SW480 (cell line): ENCODE data around the gene KLK1.
"Not testable (repeated sequence)": the region's sequence is repeated elsewhere in the genome, so short reads cannot be mapped to it uniquely, and the experiment has no call there.

Source experiments
- DNase-seq: peaks from one replicate; pipeline ENCODE4 v3.0.0-alpha.2; 2016; ENCODE audit warnings: low spot score

The KLK1 gene

DNA sequence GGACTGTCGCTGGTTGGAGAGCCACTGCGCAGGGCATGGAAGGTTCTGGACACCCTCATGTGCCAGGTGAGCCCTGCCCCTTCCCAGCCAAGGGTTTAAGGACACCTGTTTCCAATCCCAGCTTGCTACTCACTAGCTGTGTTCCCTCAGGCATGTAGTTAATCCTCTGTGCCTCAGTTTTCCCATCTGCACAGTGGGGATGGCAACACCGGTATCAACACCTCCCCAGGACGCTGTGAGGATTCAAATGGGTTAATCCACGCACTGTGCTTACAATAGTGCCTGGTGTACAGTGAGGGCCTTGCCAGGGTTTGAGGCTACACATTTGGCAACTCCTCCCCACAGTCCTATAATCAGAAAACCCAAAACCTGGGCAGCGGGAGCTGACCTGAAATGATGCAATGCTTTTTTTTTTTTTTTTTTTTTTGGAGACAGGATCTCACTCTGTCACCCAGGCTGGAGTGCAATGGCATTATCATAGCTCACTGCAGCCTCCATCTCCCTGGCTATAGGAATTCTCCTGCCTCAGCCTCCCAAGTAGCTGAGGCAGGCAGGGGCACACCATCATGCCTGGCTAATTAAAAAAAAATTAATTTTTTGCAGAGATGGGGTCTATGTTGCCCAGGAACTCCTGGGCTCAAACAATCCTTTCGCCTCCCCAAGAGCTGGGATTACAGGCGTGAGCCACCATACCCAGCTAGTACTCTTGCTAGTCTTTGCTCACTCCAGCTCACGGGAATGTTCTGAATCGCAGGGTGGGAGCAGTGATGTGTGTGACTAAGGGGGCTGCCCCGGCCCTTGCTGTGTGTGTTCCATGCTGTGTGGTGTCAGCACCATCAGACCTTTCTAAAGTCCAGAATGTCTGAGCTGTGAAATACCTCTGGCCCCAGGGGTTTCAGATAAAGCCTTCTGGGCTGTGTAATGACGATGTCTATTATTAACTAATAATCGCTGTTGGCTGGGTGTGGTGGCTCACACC, 31.0 kb downstream of the KLK1 start:
- DNase-seq = no peak

DNA sequence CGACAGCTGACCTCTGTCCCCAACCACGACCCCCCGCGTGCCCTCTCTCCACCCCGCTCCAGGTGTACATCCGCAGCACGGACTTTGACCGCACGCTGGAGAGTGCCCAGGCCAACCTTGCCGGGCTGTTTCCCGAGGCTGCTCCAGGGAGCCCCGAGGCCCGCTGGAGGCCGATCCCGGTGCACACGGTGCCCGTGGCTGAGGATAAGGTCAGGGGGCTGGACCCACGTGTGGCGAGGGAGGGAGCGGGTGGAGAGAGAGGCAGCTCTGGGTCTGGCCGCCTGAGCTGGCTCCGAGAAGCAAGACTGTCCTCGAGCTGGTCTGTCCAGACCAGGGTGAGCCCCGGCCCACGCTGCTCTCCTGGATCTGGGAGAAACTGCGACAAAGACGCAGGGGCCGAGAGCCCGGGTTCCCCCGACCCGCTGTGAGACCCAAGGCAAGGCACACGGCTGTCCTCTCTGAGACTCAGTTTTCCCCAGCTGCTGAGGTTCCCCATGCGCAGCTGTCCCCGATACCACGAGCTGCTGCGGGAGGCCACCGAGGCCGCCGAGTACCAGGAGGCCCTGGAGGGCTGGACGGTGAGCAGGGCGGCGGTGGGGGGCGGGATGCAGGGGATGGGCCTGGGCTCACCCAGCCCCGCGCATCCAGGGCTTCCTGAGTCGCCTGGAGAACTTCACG, 31.9 kb downstream of the KLK1 start:
- DNase-seq = no peak

DNA sequence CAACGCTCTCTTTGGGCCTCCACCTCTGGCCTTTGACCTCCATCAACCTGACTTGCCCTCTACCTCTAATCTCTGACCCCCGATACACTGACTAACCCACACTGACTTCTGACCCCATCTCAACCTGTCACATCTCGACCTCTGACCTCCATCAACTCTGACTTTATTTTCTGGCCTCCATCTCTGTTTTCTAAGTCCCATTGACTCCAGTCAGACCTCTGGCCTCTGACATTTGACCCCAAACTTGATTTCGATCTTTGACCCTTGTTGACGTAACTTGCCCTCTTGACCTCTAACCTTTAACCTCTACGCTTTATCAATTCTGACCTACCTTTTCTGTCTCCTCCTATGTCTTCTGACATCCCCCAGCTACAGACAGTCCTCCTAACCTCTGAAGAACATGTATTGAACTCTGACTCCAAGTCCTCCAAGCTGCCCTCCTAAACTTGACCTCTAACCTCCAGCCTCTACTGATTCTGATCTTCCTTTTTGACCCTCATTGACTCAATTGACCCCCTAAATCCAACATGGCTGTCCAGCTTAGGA, 32.6 kb downstream of the KLK1 start:
- DNase-seq = no peak

DNA sequence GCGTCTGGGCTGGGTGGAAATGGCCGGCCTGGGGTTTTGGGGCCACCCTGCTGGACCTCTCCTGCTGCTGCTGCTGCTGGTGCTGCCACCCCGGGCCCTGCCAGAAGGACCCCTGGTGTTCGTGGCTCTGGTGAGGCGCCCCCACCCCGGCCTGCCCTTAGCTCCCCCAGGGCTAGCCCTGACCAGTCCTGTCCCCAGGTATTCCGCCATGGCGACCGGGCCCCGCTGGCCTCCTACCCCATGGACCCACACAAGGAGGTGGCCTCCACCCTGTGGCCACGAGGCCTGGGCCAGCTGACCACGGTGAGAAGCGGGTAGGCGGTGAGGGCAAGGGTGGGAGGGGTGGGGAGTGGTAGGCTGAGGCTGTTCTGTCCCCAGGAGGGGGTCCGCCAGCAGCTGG, 33.2 kb downstream of the KLK1 start, which contains the start of gene ACP4:
ACP4 (plus strand) TSS at position 20 of the 400 bp plus-strand sequence; CDS start at position 20, 0 bp downstream.
- no peak for DNase-seq

DNA sequence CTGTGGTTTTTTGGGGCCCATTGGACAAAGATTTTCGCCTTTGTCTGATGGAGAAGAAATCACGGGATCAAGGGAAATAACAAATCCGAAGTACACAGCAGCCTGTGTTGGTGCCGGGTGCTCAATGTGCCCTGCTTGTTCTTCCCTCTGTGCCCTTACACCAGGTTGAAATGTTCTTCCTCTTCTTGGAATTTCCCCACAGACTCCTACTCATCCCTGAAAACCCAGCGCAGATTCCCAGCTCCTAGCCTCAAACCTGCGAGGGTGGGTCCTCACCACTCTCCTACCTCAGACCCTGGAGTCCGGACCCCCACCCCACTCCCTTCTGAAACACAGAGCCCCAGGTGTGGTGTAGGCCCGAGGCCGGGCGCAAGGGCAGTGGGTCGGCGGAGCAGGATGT, 38.3 kb downstream of the KLK1 start:
- DNase-seq = no peak

DNA sequence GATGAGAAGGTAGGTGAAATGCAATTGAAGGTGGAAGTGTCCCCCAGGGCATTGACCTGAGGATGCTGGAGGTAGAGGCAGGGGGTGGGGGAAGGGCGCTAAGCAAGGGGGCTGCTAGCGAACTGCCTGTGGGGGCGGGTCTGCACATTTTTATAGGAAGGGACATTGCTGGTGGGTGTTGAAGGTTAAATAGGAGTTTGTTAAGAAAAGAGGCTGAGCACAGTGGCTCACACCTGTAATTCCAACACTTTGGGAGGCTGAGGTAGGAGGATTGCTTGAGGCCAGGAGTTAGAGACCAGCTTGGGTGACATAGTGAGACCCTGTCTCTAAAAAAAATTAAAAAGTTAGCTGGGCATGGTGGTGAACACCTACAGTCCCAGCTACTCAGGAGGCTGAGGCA, 38.9 kb downstream of the KLK1 start:
- no peak for DNase-seq

DNA sequence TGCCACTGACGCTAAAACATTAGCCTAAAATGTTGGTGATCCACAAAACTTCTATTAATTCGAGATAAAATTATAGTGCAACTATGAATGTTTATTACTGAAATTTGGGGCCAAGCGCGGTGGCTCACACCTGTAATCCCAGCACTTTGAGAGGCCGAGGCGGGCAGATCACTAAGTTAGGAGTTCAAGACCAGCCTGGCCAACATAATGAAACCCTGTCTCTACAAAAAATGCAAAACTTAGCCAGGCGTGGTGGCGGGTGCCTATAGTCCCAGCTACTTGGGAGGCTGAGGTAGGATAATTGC, 39.8 kb downstream of the KLK1 start:
- DNase-seq = not testable (repeated sequence)

DNA sequence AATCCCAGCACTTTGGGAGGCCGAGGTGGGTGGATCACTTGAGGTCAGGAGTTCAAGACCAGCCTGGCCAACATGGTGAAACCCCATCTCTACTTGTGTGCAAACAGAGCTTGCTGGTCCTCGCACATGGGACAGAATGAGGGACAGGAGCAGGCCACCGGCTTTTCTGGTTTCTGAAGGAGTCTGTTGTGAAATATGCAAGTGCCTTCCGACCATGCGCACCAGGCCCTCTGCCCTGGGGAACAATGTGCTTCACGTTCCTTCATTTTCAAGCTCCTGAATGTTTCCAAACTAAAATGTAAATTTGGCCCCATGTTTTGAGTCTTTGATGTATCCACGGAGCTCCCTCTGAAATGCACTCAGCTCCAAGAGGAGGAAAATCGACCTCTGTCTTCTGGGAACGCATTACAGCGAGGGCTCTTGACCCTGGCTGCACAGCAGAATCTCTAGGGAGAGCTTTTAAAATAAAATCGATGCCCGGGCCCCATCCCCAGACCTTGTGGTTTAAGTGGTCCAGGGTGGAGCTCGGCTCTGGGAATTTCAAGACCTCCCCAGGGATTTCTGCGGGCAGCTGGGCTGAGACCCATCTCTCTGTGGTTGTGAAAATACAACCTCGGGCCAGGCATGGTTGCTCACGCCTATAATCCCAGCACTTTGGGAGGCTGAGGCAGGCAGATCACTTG, 42.7 kb downstream of the KLK1 start:
- no peak for DNase-seq

DNA sequence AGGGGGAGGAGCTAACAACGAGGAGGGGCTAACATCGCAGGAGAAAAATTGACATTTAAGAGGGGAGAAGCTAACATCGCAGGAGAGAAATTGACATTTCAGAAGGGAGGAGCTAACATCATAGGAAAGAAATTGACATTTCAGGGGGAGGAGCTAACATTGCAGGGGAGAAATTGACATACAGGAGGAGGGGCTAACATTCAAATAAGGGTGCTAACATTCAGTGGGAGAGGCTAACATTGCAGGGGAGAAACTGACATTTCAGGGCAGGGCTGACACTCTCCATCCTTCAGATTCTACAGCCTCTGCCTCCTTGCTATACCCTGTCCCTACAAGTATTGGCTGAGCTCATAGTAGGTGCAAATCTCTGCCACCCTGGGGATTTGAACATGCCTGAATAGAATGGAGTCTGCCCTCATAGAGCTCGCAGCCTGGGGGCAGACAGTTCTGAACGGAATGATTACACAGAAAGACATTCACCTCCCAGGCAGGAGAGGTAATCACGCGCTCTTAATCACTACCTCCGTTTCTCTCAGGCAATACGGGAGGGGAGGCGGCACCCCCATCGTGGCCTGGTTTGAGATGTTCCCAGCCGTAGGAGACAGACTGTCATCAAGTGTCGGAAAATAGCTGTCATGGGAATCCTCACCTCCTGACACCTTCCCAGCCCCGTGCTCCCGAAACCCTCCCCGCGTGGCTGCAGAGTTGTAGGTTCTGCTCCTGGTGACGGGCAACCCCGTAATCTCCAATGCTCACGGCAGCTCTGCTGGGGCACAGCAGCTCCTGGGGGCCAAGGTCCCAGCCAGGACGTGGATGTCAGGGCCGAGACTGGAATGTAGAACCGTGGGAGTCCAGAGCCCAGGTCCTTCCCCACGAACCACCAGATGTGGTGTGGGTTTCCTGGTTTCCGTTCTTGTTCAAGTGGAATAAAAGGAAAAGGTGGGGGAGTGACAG, 43.8 kb downstream of the KLK1 start:
- peak; percentile 39 for DNase-seq

DNA sequence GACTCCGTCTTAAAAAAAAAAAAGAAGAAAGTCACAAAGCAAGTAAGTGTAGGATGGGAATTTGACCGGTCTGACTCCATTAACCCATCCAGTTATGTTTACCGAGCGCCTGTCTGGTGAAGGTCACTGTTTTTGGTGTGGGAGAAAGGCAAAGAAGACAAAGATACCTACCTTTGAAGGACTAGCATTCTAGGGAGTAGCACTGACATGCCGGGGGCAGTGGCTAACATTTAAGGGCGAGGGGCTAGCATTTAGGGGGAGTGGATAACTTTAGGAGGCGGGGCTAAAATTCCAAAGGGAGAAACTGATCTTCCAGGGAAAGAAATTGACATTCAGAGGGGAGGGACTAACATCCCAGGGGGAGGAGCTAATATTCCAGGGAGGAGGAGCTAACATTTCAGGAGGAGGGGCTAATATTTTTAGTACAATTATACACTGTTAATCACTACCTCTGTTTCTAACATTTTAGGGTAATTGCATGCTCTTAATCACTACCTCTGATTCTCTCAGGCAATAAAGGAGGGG, 44.6 kb downstream of the KLK1 start:
- DNase-seq = no peak

DNA sequence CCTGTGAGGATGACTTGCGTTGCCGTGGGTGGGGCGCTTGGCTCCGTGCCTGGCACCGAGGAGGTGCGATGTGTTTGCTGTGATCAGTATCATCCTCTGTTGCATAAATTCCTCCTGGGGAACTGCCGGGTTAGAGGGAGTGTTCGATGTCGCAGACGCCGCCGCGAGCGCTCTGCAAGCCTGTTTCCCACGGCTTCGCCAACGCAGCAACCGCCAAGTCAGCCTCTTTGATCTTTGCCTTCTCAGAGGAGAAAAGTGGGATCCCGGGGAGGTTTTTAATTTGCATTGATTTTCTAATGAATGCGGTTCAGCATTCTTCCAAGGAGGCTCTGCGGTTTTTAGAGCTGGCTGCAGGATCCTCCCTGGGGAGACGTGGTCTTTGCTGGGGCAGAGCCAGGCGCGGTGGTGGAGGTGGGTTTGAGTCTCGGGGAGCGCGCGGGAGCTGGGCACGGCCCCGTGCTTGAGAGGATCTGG, 45.7 kb downstream of the KLK1 start:
- DNase-seq = peak; percentile 83

DNA sequence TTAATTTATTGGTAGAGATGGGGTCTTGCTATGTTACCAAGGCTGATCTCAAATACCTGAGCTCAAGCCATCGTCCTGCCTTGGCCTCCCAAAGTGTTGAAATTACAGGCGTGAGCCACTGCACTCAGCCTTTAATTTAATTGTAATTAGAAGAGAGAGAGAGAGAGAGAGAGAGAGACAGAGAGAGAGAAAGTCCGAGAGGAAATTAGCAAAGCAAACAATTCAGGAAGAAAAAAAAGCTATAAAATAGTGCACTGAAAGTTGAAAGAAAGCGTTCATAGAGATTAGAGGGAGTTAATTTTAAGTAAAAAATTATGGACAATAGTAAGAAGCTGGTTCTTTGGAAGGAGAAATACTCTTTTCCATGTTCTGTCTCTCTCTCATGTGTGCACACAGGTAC, 46.3 kb downstream of the KLK1 start:
- DNase-seq = no peak

DNA sequence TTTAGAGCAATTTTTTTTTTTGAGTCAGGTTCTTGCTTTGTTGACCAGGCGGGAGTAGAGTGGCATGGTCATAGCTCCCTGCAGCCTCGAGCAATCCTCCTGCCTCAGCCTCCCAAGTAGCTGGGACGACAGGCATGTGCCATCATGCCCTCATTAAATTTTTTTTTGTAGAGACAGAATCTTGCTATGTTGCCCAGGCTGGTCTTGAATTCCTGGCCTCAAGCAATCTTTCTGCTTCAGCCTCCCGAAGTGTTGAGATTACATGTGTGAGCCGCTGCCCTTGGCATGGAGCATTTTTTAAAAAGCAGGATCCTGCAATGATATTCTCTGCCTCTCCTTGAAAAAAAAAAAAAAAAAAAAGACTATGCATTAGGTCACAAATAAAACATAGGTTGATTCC, 47.5 kb downstream of the KLK1 start:
- DNase-seq = no peak

DNA sequence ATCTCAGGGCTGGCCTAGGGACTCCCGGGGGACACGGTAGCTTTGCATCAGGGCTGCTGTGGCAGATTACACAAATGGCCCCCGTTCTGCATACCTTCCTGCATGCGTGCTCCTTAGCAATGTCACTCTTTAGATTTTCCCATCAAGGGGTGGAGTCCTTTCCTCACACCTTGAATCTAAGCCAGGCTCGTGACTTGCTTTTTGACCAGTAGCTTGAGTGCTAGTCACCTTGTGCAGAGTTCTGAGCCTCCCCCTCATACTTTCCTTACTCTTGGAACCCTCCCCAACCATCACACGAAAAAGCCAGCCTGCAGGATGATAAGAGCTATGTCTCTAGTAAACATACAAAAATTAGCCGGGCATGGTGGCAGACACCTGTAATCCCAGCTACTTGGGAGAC, 50.1 kb downstream of the KLK1 start:
- DNase-seq = not testable (repeated sequence)

DNA sequence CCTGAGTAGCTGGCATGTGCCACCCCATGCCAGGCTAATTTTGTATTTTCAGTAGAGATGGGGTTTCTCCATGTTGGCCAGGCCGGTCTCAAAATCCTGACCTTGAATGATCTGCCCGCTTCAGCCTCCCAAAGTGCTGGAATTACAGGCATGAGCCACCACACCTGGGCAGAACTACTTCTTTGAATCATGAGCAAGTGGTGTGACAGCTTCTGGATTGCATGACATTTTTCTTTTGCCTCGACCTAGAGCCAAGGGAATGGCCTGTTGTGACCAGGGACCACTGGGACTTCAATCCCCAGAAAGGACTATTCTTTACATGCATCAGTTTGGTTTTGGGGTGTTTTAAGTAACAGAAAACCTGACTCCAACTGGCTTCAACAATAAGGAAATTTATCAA, 50.7 kb downstream of the KLK1 start:
- DNase-seq = not testable (repeated sequence)

DNA sequence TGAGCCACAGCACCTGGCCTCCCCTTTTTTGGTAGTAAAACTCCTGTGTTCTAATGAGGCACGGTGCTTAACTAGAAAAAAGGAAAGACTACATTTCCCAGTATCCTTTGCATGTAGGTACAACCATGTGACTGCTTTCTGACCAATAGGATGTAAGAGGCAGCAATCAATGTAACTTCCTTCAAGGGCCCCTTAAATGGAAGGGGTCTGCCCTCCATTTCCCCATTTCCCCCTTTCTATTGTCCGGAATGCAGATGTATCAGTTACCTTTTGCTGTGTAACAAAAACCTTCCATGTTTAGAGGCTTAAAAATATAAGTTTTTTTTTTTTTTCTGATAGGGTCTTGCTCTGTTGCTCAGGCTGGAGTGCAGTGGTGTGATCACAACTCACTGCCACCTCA, 51.1 kb downstream of the KLK1 start:
- DNase-seq = peak; percentile 68

DNA sequence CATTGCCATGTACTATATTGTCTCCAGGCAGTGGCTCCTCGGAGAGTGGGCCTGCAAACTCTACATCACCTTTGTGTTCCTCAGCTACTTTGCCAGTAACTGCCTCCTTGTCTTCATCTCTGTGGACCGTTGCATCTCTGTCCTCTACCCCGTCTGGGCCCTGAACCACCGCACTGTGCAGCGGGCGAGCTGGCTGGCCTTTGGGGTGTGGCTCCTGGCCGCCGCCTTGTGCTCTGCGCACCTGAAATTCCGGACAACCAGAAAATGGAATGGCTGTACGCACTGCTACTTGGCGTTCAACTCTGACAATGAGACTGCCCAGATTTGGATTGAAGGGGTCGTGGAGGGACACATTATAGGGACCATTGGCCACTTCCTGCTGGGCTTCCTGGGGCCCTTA, 52.7 kb downstream of the KLK1 start:
- DNase-seq = no peak

DNA sequence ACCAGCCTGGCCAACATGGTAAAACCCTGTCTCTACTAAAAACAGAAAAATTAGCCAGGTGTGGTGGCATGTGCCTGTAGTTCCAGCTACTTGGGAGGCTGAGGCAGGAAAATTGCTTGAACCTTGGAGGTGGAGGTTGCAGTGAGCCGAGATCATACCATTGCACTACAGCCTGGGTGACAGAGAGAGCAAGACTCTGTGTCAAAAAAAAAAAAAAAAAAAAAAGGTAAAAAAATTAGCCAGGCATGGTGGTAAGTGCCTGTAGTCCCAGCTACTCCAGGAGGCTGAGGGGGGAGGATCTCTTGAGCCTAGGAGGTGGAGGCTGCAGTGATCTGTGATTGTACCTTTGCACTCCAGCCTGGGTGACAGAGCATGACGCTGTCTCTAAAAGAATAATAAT, 53.4 kb downstream of the KLK1 start, which contains the start of gene GPR32:
GPR32 (plus strand) TSS at position 301 of the 400 bp plus-strand sequence. CDS start 137 bp downstream, outside the sequence.
- not testable (repeated sequence) for DNase-seq
